ENCODE data around the gene GPN3.

DNA sequence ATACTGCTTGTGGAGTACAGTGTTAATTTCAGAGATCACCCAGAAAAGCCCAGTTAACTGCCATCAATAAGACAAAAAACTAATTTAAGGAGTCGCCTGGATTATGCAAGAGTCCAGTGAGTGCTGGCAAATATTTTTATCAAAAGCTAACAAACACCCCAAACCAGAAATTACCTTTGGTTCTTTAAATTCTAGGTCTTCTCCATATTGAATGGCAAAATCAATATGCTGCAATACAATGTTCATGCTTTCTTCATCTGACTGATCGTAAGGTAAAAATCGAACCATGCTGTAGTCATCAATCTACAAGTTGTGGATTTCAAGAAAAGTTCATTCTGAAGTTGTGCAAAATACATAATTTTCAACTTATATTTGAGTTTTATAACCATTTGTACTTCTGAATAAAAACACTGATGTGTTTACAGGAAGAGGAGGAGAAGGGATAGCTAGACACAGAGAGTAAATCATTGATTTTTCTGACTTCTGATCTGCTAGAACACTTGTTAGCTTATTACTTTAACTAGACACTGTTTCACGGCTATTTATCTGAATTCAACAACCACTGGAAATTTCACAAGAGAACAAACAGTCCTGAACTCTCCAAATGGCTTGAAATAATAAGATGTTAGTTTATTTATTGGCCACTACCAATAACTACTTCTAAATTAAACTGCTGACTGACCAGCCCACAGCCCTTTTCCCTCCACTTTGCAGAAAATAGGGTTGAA, 14.3 kb downstream of the GPN3 start:
- TF ChIP-seq, protein P1, sequence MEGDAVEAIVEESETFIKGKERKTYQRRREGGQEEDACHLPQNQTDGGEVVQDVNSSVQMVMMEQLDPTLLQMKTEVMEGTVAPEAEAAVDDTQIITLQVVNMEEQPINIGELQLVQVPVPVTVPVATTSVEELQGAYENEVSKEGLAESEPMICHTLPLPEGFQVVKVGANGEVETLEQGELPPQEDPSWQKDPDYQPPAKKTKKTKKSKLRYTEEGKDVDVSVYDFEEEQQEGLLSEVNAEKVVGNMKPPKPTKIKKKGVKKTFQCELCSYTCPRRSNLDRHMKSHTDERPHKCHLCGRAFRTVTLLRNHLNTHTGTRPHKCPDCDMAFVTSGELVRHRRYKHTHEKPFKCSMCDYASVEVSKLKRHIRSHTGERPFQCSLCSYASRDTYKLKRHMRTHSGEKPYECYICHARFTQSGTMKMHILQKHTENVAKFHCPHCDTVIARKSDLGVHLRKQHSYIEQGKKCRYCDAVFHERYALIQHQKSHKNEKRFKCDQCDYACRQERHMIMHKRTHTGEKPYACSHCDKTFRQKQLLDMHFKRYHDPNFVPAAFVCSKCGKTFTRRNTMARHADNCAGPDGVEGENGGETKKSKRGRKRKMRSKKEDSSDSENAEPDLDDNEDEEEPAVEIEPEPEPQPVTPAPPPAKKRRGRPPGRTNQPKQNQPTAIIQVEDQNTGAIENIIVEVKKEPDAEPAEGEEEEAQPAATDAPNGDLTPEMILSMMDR (IDR thresholded peaks at IDR 0.05; ENCODE audit: poor library complexity, severe bottlenecking), result no peak
- no peak for TF ChIP-seq EZH2 (IDR thresholded peaks at IDR 0.05; ENCODE audit: borderline replicate concordance, insufficient read depth, low read length, poor library complexity, severe bottlenecking)
- no peak for TF ChIP-seq RAD21 (conservative IDR thresholded peaks at IDR 0.05)
- no peak for TF ChIP-seq SMC3 (conservative IDR thresholded peaks at IDR 0.05; ENCODE audit: poor library complexity)
- TF ChIP-seq, protein P2, sequence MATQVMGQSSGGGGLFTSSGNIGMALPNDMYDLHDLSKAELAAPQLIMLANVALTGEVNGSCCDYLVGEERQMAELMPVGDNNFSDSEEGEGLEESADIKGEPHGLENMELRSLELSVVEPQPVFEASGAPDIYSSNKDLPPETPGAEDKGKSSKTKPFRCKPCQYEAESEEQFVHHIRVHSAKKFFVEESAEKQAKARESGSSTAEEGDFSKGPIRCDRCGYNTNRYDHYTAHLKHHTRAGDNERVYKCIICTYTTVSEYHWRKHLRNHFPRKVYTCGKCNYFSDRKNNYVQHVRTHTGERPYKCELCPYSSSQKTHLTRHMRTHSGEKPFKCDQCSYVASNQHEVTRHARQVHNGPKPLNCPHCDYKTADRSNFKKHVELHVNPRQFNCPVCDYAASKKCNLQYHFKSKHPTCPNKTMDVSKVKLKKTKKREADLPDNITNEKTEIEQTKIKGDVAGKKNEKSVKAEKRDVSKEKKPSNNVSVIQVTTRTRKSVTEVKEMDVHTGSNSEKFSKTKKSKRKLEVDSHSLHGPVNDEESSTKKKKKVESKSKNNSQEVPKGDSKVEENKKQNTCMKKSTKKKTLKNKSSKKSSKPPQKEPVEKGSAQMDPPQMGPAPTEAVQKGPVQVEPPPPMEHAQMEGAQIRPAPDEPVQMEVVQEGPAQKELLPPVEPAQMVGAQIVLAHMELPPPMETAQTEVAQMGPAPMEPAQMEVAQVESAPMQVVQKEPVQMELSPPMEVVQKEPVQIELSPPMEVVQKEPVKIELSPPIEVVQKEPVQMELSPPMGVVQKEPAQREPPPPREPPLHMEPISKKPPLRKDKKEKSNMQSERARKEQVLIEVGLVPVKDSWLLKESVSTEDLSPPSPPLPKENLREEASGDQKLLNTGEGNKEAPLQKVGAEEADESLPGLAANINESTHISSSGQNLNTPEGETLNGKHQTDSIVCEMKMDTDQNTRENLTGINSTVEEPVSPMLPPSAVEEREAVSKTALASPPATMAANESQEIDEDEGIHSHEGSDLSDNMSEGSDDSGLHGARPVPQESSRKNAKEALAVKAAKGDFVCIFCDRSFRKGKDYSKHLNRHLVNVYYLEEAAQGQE (IDR thresholded peaks at IDR 0.05; ENCODE audit: borderline replicate concordance), result no peak

Measured in neural cell (in vitro differentiated cells).